Activated T-helper 1 cell treated with anti-CD3 and anti-CD28 coated beads, Interleukin-12 subunit alpha, Interleukin-12 subunit beta, Interleukin-2, Interleukin-4 antibody, amounts not matched to agents 30 ng/mL and 10 ng/mL and 1 ng/mL, durations not matched to agents 14 hours and 24 hours and 36 hours (primary cell): ENCODE measurements around the gene POPDC3. TPM values are rescaled to one million over a fixed set of nuclear protein-coding genes. Genes with fewer than 3 reads are reported as not detected.

ENCODE experiments used
- DNase-seq: peaks from one replicate; pipeline ENCODE4 v3.0.0; 2021; ENCODE audit warnings: low spot score
- H3K27ac Mint-ChIP-seq: one replicate; pipeline ENCODE4 v1.8.0; 2021; ENCODE audit warnings: mild to moderate bottlenecking, mixed read lengths
- H3K27me3 Mint-ChIP-seq: one replicate; pipeline ENCODE4 v1.8.0; 2022; ENCODE audit warnings: mild to moderate bottlenecking, moderate library complexity, mixed read lengths; ENCODE audit not compliant: insufficient read depth
- H3K36me3 Mint-ChIP-seq: one replicate; pipeline ENCODE4 v1.8.0; 2021; ENCODE audit warnings: low read depth, mixed read lengths
- H3K4me1 Mint-ChIP-seq: one replicate; pipeline ENCODE4 v1.8.0; 2021; ENCODE audit warnings: low read depth, mixed read lengths
- H3K4me3 Mint-ChIP-seq: one replicate; pipeline ENCODE4 v1.8.0; 2021; ENCODE audit warnings: mild to moderate bottlenecking, moderate library complexity, mixed read lengths
- H3K9me3 Mint-ChIP-seq: one replicate; pipeline ENCODE4 v1.8.0; 2021; ENCODE audit warnings: mixed read lengths
- intact Hi-C: fragments of 100-400 bp; cut with micrococcal nuclease; formaldehyde crosslinking; loops from one replicate; pipeline ENCODE4 v1.15.1; 2024
- total RNA-seq: library from RNA; stranded (reverse); gene quantifications from 2 replicates; pipeline ENCODE4 v1.2.3, GENCODE V29; 2022

Gene POPDC3
- total RNA-seq, 1 donor from 2014 or later, result not detected

DNA sequence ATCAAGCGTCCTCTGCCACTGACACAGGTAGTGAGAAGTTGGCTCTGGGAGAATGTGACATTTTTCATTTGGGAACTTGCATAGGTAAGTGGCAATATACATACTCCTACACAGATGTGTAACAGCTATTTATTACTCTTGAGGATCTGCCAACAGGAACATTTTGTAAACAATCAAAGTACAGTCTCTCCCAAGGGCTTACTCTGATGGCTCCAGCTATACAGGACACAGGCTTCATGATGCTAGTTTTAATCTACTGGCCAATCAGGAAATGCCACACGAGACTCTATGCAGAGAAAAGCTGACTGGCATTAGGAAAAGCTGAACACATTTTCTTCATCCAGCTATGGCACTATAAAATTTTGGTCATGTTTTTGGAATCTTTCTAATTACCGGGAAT, 57.8 kb downstream of the POPDC3 start:
- Mint-ChIP-seq H3K27me3 (peaks cover 18% of the 10 kb centered on the region), H3K4me3 (no peak overlapping the region), H3K9me3 (no peaks in the 10 kb centered on the region), H3K4me1 (no peaks in the 10 kb centered on the region), H3K27ac (no peak overlapping the region), H3K36me3 (no peaks in the 10 kb centered on the region)
- DNase-seq, result no peak
- intact Hi-C loops, result no loop called here

DNA sequence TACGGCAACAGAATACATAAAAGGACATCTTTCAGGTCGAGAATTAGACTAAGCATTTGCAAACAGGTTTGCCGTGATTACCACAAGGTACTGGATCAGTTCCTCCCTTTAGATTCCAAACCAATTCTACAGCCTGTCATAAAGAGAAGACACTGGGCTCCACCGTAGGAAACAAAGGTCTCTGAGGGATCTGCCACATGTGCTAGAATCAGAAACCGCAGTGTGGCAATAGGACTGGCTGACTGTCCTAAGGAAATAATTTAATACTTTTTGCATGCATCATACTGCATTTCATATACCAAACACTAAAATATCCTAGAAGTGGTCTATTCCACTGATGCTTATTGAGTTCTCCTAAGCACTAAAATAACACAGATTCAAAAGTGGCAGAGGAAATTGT, 59.2 kb downstream of the POPDC3 start:
- no peaks in the 10 kb centered on the region for H3K36me3 Mint-ChIP-seq
- no peak for DNase-seq
- intact Hi-C loops, result no loop called here
- no peak overlapping the region for H3K27ac Mint-ChIP-seq
- H3K27me3 Mint-ChIP-seq, result peaks cover 11% of the 10 kb centered on the region
- H3K4me1 Mint-ChIP-seq, result no peaks in the 10 kb centered on the region
- H3K4me3 Mint-ChIP-seq, result no peak overlapping the region
- no peaks in the 10 kb centered on the region for H3K9me3 Mint-ChIP-seq

DNA sequence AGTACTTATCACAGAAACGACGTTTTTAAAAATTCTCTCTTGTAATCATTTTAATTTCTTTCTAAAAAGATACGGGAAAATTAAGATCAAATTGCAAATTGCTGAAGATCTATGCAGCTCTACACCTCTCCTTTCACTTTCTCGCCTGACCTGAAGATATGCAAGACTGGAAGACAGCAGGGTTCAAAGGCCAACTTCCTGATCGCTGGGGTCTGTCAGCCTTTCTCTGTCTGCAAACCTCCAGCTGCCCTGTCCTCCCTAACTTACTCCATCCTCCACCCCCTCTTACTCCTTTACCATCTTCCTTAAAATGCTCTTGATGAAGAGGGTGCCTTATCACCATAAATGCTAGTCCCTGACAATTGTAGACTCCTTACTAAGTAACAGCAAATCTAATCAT, 63.7 kb downstream of the POPDC3 start:
- Mint-ChIP-seq H3K27me3 (peaks cover 10% of the 10 kb centered on the region), H3K27ac (no peak overlapping the region), H3K36me3 (no peaks in the 10 kb centered on the region), H3K4me1 (no peaks in the 10 kb centered on the region), H3K9me3 (no peaks in the 10 kb centered on the region), H3K4me3 (no peak overlapping the region)
- intact Hi-C loops, result no loop called here
- no peak for DNase-seq

DNA sequence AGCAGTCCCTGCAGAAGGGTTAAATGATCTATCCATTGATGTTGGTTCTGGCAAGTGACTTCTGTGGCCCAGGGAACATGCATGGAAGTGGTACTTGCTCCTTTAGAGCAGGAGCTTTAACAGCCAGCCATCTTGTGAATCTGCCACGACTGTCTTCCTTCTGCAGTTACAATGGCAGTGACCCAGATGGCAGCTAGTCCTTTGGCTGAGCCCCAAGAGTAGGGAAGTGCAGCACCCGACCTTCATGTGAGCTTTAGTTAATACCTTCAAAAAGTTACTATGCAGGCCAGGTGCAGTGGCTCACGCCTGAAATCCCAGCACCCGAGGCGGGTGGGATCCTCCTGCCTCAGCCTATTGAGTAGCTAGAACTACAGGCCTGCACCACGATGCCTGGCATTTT, 66.4 kb downstream of the POPDC3 start:
- no peaks in the 10 kb centered on the region for H3K4me1 Mint-ChIP-seq
- H3K9me3 Mint-ChIP-seq, result no peaks in the 10 kb centered on the region
- intact Hi-C loops, result no loop called here
- no peak for DNase-seq
- H3K27ac Mint-ChIP-seq, result no peak overlapping the region
- peaks cover 15% of the 10 kb centered on the region for H3K27me3 Mint-ChIP-seq
- no peaks in the 10 kb centered on the region for H3K36me3 Mint-ChIP-seq
- H3K4me3 Mint-ChIP-seq, result no peak overlapping the region

DNA sequence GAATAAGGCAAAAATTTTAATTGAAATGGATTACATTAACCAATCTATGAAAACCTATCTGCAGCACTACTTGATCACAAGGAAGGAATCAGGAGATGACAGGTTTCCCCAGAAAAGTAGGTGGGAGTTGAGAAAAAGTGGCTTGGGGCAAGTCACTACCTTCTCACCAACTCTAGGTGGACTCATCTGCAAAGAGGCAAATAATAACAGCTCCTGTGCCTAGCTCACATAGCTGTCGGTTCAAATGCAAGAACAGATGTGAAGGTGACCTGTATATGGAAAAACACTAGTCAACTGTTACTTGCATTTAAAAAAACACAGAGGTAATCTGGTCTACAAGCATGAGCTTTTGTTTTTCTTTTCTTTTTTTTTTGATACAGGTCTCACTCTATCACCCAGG, 67.2 kb downstream of the POPDC3 start:
- Mint-ChIP-seq H3K4me1 (no peaks in the 10 kb centered on the region), H3K9me3 (no peaks in the 10 kb centered on the region), H3K27ac (no peak overlapping the region), H3K27me3 (peaks cover 15% of the 10 kb centered on the region), H3K4me3 (no peak overlapping the region), H3K36me3 (no peaks in the 10 kb centered on the region)
- no peak for DNase-seq
- intact Hi-C loops, result no loop called here

DNA sequence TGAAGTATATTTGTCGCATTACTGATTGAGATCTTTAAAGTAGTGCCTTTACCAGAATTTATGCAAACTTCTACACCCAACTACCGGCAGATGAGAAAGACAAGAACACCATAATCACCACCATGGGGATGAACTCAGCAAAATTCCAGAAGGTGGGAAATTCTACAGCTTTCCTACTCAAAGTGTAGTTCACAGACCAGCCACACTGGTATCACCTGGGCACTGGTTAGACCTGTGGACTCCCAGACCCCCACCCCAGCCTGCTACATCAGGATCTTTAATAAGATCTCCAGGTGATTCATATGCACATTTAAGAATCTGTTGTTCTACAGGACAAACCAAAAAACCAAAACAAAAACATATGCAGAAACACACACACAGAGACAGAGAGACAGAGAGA, 67.9 kb downstream of the POPDC3 start:
- H3K27ac Mint-ChIP-seq, result no peak overlapping the region
- no peak for DNase-seq
- H3K4me1 Mint-ChIP-seq, result no peaks in the 10 kb centered on the region
- H3K9me3 Mint-ChIP-seq, result no peaks in the 10 kb centered on the region
- peaks cover 12% of the 10 kb centered on the region for H3K27me3 Mint-ChIP-seq
- no peaks in the 10 kb centered on the region for H3K36me3 Mint-ChIP-seq
- intact Hi-C loops, result no loop called here
- H3K4me3 Mint-ChIP-seq, result no peak overlapping the region

DNA sequence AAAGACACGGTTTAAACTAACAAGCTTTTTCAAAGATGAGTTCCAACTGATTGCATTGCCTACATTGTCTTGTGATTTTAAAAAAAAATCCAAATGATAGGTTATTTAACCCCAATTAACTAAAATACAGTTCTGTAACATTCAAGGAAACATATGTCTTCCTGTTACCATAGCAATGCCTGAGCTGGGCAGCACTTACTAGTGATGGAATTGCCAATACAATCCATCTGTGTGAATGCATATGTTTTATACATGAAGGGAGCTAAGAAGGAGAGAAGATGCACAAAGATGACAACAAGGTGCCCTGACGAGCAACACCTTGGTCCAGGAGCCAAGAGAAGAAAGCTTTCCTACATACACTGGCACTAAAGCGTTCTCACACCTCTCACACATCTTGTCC, 68.7 kb downstream of the POPDC3 start:
- no peaks in the 10 kb centered on the region for H3K4me1 Mint-ChIP-seq
- no peak for DNase-seq
- no peaks in the 10 kb centered on the region for H3K9me3 Mint-ChIP-seq
- H3K4me3 Mint-ChIP-seq, result no peak overlapping the region
- no peak overlapping the region for H3K27ac Mint-ChIP-seq
- peaks cover 12% of the 10 kb centered on the region for H3K27me3 Mint-ChIP-seq
- no peaks in the 10 kb centered on the region for H3K36me3 Mint-ChIP-seq
- intact Hi-C loops, result no loop called here

DNA sequence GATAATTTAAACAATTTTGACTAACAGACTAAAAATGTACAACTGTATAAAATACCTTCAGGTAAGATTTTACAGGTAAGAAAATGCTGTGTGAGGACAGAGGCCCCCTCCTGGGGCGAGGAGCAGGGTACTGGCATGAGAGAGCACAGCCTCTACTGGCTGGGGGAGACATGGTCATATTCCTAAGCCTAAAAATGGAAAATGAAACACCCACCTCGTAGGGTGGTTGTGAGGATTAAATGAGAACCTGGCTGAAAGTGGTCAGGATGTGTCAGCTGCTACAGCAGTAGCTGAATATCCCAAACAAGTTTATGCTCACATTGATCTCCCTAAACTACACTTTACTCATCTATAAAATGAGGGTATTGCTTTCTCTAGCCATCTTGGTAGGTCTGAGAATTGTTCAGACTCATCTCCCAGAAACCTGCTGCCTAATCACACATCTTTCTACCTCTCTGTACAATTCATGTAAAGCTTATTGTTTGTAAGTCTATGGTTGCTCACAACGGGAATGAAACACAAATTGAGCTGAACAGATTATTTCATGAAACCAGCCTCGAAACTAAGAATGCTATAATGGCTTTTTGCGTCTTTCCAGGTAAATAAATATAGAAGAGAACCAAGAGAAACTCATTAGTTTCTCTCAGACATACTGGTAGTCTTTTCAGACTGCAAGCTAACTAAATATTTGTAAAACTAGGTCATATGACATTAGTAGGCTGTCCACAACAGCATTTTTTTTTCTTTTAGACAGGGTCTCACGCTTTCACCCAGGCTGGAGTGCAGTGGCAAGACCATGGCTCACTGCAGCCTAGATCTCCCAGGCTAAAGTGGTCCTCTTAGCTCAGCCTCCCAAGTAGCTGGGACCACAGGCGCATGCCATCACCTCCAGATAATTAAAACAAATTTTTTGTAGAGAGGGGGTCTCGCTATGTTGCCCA, 69.6 kb downstream of the POPDC3 start:
- Mint-ChIP-seq H3K27me3 (peaks cover 13% of the 10 kb centered on the region), H3K27ac (no peak overlapping the region), H3K9me3 (no peaks in the 10 kb centered on the region), H3K4me1 (no peaks in the 10 kb centered on the region), H3K36me3 (no peaks in the 10 kb centered on the region), H3K4me3 (no peak overlapping the region)
- intact Hi-C loops, result no loop called here
- no peak for DNase-seq

DNA sequence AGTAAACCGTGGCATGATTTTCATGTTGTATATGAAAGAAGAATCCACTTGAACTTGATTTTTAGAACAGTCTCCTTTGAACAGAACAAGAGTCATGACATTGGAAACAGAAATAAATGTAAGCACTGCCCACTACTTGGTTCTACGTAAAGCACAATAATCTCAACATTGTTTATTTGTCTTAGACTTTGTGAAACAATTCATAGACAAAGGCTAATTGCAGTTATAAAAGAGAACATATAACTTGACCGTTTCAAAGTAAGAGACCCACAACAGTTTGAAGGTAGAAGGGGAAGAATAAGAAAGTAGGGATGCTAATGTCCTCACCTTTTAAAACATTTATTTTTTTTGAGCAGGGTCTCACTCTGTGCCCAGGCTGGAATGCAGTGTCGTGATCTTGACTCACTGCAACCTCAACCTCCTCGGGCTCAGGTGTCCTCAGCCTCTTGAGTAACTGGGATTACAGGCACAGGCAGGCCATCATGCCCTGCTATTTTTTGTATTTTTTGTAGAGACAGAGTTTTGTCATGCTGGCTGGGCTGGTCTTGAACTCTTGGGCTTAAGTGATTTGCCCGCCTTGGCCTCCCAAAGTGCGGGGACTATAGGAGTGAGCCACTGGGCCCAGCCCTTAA, 71.1 kb downstream of the POPDC3 start:
- no peak for DNase-seq
- H3K4me3 Mint-ChIP-seq, result no peak overlapping the region
- no peaks in the 10 kb centered on the region for H3K4me1 Mint-ChIP-seq
- peaks cover 16% of the 10 kb centered on the region for H3K27me3 Mint-ChIP-seq
- H3K27ac Mint-ChIP-seq, result no peak overlapping the region
- intact Hi-C loops, result no loop called here
- H3K36me3 Mint-ChIP-seq, result no peaks in the 10 kb centered on the region
- no peaks in the 10 kb centered on the region for H3K9me3 Mint-ChIP-seq

Other genes with a start within 250 kb of the POPDC3 start
- not detected in 2 replicates for gene LIN28B, start 222.9 kb downstream of the POPDC3 start, total RNA-seq
- gene PREP, start 223.1 kb upstream of the POPDC3 start, total RNA-seq, result 55.9 and 58.1 TPM in 2 replicates